HEK293 (cell line): ENCODE measurements around the gene LAMA5.

ENCODE experiments used
- CTCF ChIA-PET: fragments of 350-600 bp; formaldehyde crosslinking; extraction: SDS; loops from one replicate; lab custom pipeline; 2021; ENCODE audit warnings: antibody characterized with exemption; lab: Yijun Ruan, JAX
- POLR2A ChIA-PET: fragments of 300-600 bp; formaldehyde crosslinking; extraction: SDS; loops from one replicate; lab custom pipeline; 2020; ENCODE audit warnings: antibody characterized with exemption, inconsistent platforms; lab: Yijun Ruan, JAX
- H3K27ac ChIP-seq: fragments of 200-500 bp; sonication (Bioruptor generic); 2 replicates; pipeline ENCODE4 v1.5.1; 2014; ENCODE audit warnings: low read depth, low read length, control low read depth, inconsistent platforms; ENCODE audit errors: extremely low read depth
- H3K36me3 ChIP-seq, 2 experiments: fragments of 200-500 bp in 1 of 2; sonication (Bioruptor generic) in 1 of 2; 1 replicate in 1 of 2; 2 replicates in 1 of 2; pipeline ENCODE4 v1.5.1; 2014 to 2017; ENCODE audit warnings: inconsistent platforms in 2 of 2, low read length in 2 of 2; ENCODE audit not compliant: control insufficient read depth in 2 of 2, insufficient read depth in 1 of 2
- H3K4me1 ChIP-seq: fragments of 200-500 bp; sonication (Bioruptor generic); 2 replicates; pipeline ENCODE4 v1.5.1; 2014; ENCODE audit warnings: mild to moderate bottlenecking, low read length, inconsistent platforms; ENCODE audit not compliant: control insufficient read depth, insufficient read depth
- H3K4me3 ChIP-seq: 2 replicates; pipeline ENCODE4 v1.5.1; 2011; ENCODE audit warnings: low read depth, mild to moderate bottlenecking, control low read depth, low read length, moderate library complexity
- H3K9me3 ChIP-seq: fragments of 200-500 bp; sonication (Bioruptor generic); 2 replicates; pipeline ENCODE4 v1.5.1; 2014; ENCODE audit warnings: low read depth, low read length, inconsistent platforms; ENCODE audit not compliant: control insufficient read depth, insufficient read depth
- ELK4 ChIP-seq: IDR thresholded peaks from 2 replicates; pipeline ENCODE4 v1.6.1; 2011; ENCODE audit warnings: mild to moderate bottlenecking, low read depth, low read length, borderline replicate concordance
- GLI4 ChIP-seq: fragments of 450-650 bp; formaldehyde crosslinking; IDR thresholded peaks from 2 replicates; pipeline ENCODE4 v1.5.1; 2016; ENCODE audit warnings: missing biosample characterization, missing genetic modification characterization
- KLF8 ChIP-seq: fragments of 450-650 bp; formaldehyde crosslinking; IDR thresholded peaks from 2 replicates; pipeline ENCODE4 v1.5.1; 2016; ENCODE audit warnings: missing biosample characterization, missing genetic modification characterization
- MEIS1 ChIP-seq: sonication (generic); formaldehyde crosslinking; IDR thresholded peaks from 2 replicates; pipeline ENCODE4 v1.8.1; 2022; ENCODE audit warnings: missing genetic modification reagents, mild to moderate bottlenecking, borderline replicate concordance
- TSHZ1 ChIP-seq: fragments of 450-650 bp; formaldehyde crosslinking; IDR thresholded peaks from 2 replicates; pipeline ENCODE4 v1.5.1; 2016; ENCODE audit warnings: missing biosample characterization, missing genetic modification characterization, borderline replicate concordance
- ZFP69B ChIP-seq: fragments of 450-650 bp; formaldehyde crosslinking; IDR thresholded peaks from 2 replicates; pipeline ENCODE4 v1.5.1; 2016; ENCODE audit warnings: missing biosample characterization, missing genetic modification characterization
- ZNF133 ChIP-seq: fragments of 450-650 bp; formaldehyde crosslinking; IDR thresholded peaks from 2 replicates; pipeline ENCODE4 v1.5.1; 2016; ENCODE audit warnings: missing biosample characterization, missing genetic modification characterization
- ZNF140 ChIP-seq: fragments of 450-650 bp; formaldehyde crosslinking; IDR thresholded peaks from 2 replicates; pipeline ENCODE4 v1.5.1; 2016; ENCODE audit warnings: missing biosample characterization, missing genetic modification characterization
- ZNF24 ChIP-seq: fragments of 450-650 bp; formaldehyde crosslinking; IDR thresholded peaks from 2 replicates; pipeline ENCODE4 v1.5.1; 2016; ENCODE audit warnings: missing biosample characterization, missing genetic modification characterization
- ZNF248 ChIP-seq: fragments of 450-650 bp; formaldehyde crosslinking; IDR thresholded peaks from 2 replicates; pipeline ENCODE4 v1.5.1; 2017; ENCODE audit warnings: missing biosample characterization, missing genetic modification characterization
- ZNF280D ChIP-seq: fragments of 450-650 bp; formaldehyde crosslinking; IDR thresholded peaks from 2 replicates; pipeline ENCODE4 v1.5.1; 2016; ENCODE audit warnings: missing biosample characterization, missing genetic modification characterization
- ZNF324 ChIP-seq: fragments of 450-650 bp; formaldehyde crosslinking; IDR thresholded peaks from 2 replicates; pipeline ENCODE4 v1.5.1; 2016; ENCODE audit warnings: missing biosample characterization, missing genetic modification characterization
- ZNF426 ChIP-seq: fragments of 450-650 bp; formaldehyde crosslinking; IDR thresholded peaks from 2 replicates; pipeline ENCODE4 v1.5.1; 2017; ENCODE audit warnings: missing biosample characterization, missing genetic modification characterization, mild to moderate bottlenecking, inconsistent platforms, moderate library complexity
- ZNF488 ChIP-seq: fragments of 450-650 bp; formaldehyde crosslinking; IDR thresholded peaks from 2 replicates; pipeline ENCODE4 v1.5.1; 2016; ENCODE audit warnings: missing biosample characterization, missing genetic modification characterization
- ZNF701 ChIP-seq: fragments of 450-650 bp; formaldehyde crosslinking; IDR thresholded peaks from 2 replicates; pipeline ENCODE4 v1.5.1; 2016; ENCODE audit warnings: missing biosample characterization, missing genetic modification characterization
- ZNF704 ChIP-seq: fragments of 450-650 bp; formaldehyde crosslinking; IDR thresholded peaks from 2 replicates; pipeline ENCODE4 v1.5.1; 2016; ENCODE audit warnings: missing biosample characterization, missing genetic modification characterization
- ZNF768 ChIP-seq: fragments of 450-650 bp; formaldehyde crosslinking; IDR thresholded peaks from 2 replicates; pipeline ENCODE4 v1.5.1; 2018; ENCODE audit warnings: missing biosample characterization, mild to moderate bottlenecking, missing genetic modification characterization
- ZNF785 ChIP-seq: fragments of 450-650 bp; formaldehyde crosslinking; IDR thresholded peaks from 2 replicates; pipeline ENCODE4 v1.5.1; 2016; ENCODE audit warnings: missing biosample characterization, missing genetic modification characterization
- TF ChIP-seq, protein P1 (sequence below): fragments of 450-650 bp; formaldehyde crosslinking; IDR thresholded peaks from 2 replicates; pipeline ENCODE4 v1.5.1; 2016; ENCODE audit warnings: missing biosample characterization, missing genetic modification characterization

The LAMA5 gene

DNA sequence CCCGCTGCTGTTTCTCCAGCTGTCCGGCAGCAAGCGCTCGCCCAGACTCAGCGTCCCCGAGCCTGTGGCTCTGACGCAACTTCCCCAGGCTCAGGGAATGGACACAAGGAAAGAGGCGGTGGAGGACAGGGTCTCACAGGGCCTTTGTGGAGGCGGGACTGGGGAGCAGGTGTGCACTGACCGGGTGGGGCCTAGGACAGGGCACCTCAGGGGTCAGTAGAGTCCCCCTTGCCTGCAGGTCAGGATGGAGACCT lies 20.0 kb downstream of the LAMA5 start:
- H3K27ac ChIP-seq, result no peak overlapping the region
- H3K9me3 ChIP-seq, result no peaks in the 10 kb centered on the region
- H3K4me3 ChIP-seq, result no peak overlapping the region
- POLR2A ChIA-PET, result interaction anchor here (1.4 kb wide), 1 partner anchor 36 kb away, joined by 3 read pairs; no protein-coding TSS in a partner anchor
- CTCF ChIA-PET, result no interaction called here
- peaks cover 5% of the 10 kb centered on the region; the same call in 1 of the 2 replicates for H3K4me1 ChIP-seq
- H3K36me3 ChIP-seq, result peaks cover 5 to 68% of the 10 kb centered on the region in 2 experiments; a peak in 2 of 3 replicates
- no peak for TF ChIP-seq ZNF768
- TF ChIP-seq KLF8, result no peak
- no peak for TF ChIP-seq ELK4
- TF ChIP-seq ZNF280D (tag by site-specific recombination), result no peak
- no peak for TF ChIP-seq TSHZ1
- TF ChIP-seq, protein P1, sequence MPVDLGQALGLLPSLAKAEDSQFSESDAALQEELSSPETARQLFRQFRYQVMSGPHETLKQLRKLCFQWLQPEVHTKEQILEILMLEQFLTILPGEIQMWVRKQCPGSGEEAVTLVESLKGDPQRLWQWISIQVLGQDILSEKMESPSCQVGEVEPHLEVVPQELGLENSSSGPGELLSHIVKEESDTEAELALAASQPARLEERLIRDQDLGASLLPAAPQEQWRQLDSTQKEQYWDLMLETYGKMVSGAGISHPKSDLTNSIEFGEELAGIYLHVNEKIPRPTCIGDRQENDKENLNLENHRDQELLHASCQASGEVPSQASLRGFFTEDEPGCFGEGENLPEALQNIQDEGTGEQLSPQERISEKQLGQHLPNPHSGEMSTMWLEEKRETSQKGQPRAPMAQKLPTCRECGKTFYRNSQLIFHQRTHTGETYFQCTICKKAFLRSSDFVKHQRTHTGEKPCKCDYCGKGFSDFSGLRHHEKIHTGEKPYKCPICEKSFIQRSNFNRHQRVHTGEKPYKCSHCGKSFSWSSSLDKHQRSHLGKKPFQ, result no peak
- TF ChIP-seq ZNF704, result no peak
- TF ChIP-seq GLI4 (tag by site-specific recombination), result no peak
- TF ChIP-seq ZNF248 (tag by site-specific recombination), result no peak
- no peak for TF ChIP-seq ZNF24 (tag by site-specific recombination)
- TF ChIP-seq ZNF785 (tag by site-specific recombination), result no peak
- no peak for TF ChIP-seq ZNF426
- TF ChIP-seq ZNF324 (tag by site-specific recombination), result no peak
- TF ChIP-seq MEIS1, result no peak
- no peak for TF ChIP-seq ZNF701
- no peak for TF ChIP-seq ZFP69B (tag by site-specific recombination)
- TF ChIP-seq ZNF488 (tag by site-specific recombination), result no peak
- no peak for TF ChIP-seq ZNF140 (tag by site-specific recombination)
- TF ChIP-seq ZNF133 (tag by site-specific recombination), result no peak
